Adrenal gland (tissue), 12 donors: Measurements from ENCODE around the gene ADH6. TPM values are rescaled to one million over a fixed set of nuclear protein-coding genes. Genes with fewer than 3 reads are reported as not detected.

Source experiments
- DNase-seq, 7 donors: peaks; one replicate each; pipeline ENCODE4 v3.0.0-alpha.2; 2019 to 2020
- H3K27ac ChIP-seq, 5 donors: fragments of 200-600 bp; sonication (generic) in 4 of 5; 1 replicate in 3 of 5; 2 replicates in 2 of 5; pipeline versions ENCODE4 v1.5.1 to v1.8.0; 2016 to 2020; ENCODE audit warnings: mild to moderate bottlenecking in 1 of 5
- H3K27me3 ChIP-seq: fragments of 200-600 bp; 2 replicates; pipeline ENCODE4 v1.8.0; 2021
- H3K36me3 ChIP-seq, 2 donors: fragments of 200-600 bp; replicated peaks in 1 of 2; 1 replicate in 1 of 2; 2 replicates in 1 of 2; pipeline versions ENCODE4 v1.5.1 to v1.8.0; 2018 to 2022
- H3K4me1 ChIP-seq, 2 donors: fragments of 200-600 bp; replicated peaks in 1 of 2; 1 replicate in 1 of 2; 2 replicates in 1 of 2; pipeline versions ENCODE4 v1.5.1 to v1.8.0; 2018 to 2021
- H3K4me3 ChIP-seq, 4 donors: fragments of 200-600 bp; sonication (generic) in 3 of 4; one replicate each; pipeline ENCODE4 v1.5.1; 2016 to 2018
- H3K9me3 ChIP-seq, 3 donors: fragments of 200-600 bp; sonication (generic) in 1 of 3; replicated peaks in 1 of 3; 1 replicate in 2 of 3; 2 replicates in 1 of 3; pipeline versions ENCODE4 v1.5.1 to v1.8.0; 2016 to 2021
- CTCF ChIP-seq, 6 experiments: fragments of 450-650 bp in 4 of 6; fragments of 200-600 bp in 2 of 6; sonication (generic) in 1 of 6; IDR thresholded peaks; 1 replicate in 5 of 6; 2 replicates in 1 of 6; pipeline versions ENCODE4 v1.5.1 to v1.8.0; 2016 to 2021; ENCODE audit warnings: antibody characterized with exemption in 6 of 6, mild to moderate bottlenecking in 2 of 6, moderate library complexity in 1 of 6
- POLR2A ChIP-seq, 2 donors: fragments of 450-650 bp; IDR thresholded peaks; one replicate each; pipeline ENCODE4 v1.6.1; 2017; ENCODE audit warnings: antibody characterized with exemption in 2 of 2, mild to moderate bottlenecking in 2 of 2, moderate library complexity in 1 of 2
- WGBS, 4 donors: extraction: QIAGEN DNeasy Blood & Tissue Kit in 2 of 4; methylation state at CpG; one replicate each; pipeline versions ENCODE4 v1.1.5 to v1.1.7; 2013 to 2017; 5-methylcytosine and 5-hydroxymethylcytosine counted together
- intact Hi-C, 2 donors: fragments of 100-400 bp; cut with DNase I; formaldehyde crosslinking; loops; one replicate each; pipeline versions ENCODE4 v1.14.1 to v1.15.0; 2022 to 2023
- polyA plus RNA-seq, 3 donors: library from polyadenylated mRNA; stranded (reverse); fragments of 200-250 nt in 2 of 3; fragments of 350-450 nt in 1 of 3; fragmentation: Illumina TruSeq in 1 of 3; extraction: RNeasy Lipid Tissue Mini Kit (QIAGEN cat#74804) in 1 of 3; gene quantifications; one replicate each; pipeline ENCODE4 v1.2.3, GENCODE V29; 2013 to 2014
- total RNA-seq, 9 donors: library from RNA; depleted of rRNA in 4 of 9; stranded (reverse); fragments of >200 nt in 4 of 9; fragments of 120-200 nt in 1 of 9; fragmentation: NEBNext Ultra II Directional in 1 of 9; extraction: Animal tissue kit (Norgen Biotek cat#: 25700) in 1 of 9; gene quantifications; one replicate each; pipeline versions ENCODE4 v1.1.0 to v1.2.4, GENCODE V29; 2013 to 2023
- donor health status: healthy with polysubstance abuse.
- donor health status: Bipolar disorder and iron deficiency.
- donor health status: DM: yes; HTN: yes; CAD: no.
- donor health status: DM: no; HTN: no; CAD: no.
- donor health status: DM: no; HTN: no; CAD: no.
- donor health status: DM: yes; HTN: yes; CAD: no.

Gene ADH6
- total and polyA plus RNA-seq, 12 donors = 0.03 to 0.78 (median 0.26) TPM; not detected in 9

- Histone ChIP-seq H3K4me3 (no peak overlapping the region), H3K36me3 (no peaks in the 10 kb centered on the region), H3K27me3 (no peaks in the 10 kb centered on the region), H3K9me3 (no peaks in the 10 kb centered on the region), H3K27ac (no peak overlapping the region), H3K4me1 (no peaks in the 10 kb centered on the region)
- DNase-seq = no peak
- 67 to 80% (median 69%) methylated on average over 1 of the region's 1 CpG for WGBS, 4 donors
- no peak for TF ChIP-seq POLR2A (IDR thresholded peaks at IDR 0.05)
- no peak for TF ChIP-seq CTCF (IDR thresholded peaks at IDR 0.05)
- intact Hi-C loops = no loop called here
Observed at GRCh38 chr4:99186029-99186428, 33.0 kb downstream of the ADH6 start.

- H3K9me3 ChIP-seq = no peaks in the 10 kb centered on the region
- 89 to 95% (median 89%) methylated on average over 2 of the region's 2 CpGs for WGBS, 4 donors
Observed at GRCh38 chr4:99185581-99185980, 33.5 kb downstream of the ADH6 start.

GRCh38 chr4:99180382-99181070 is 38.5 kb downstream of the ADH6 start:
- peak in 3 of 7 donors; percentile 3 to 19 (median 8) for DNase-seq
- Histone ChIP-seq H3K4me1 (no peaks in the 10 kb centered on the region), H3K27me3 (no peaks in the 10 kb centered on the region), H3K36me3 (no peaks in the 10 kb centered on the region), H3K27ac (no peak overlapping the region), H3K4me3 (no peak overlapping the region), H3K9me3 (no peaks in the 10 kb centered on the region)
- intact Hi-C loops = no loop called here
- TF ChIP-seq CTCF (IDR thresholded peaks at IDR 0.05) (no peak), POLR2A (IDR thresholded peaks at IDR 0.05) (no peak)
- WGBS, 4 donors = 49 to 64% (median 59%) methylated on average over 2 of the region's 2 CpGs

More at GRCh38 chr4:99185581-99185980, 33.5 kb downstream of the ADH6 start:
- Histone ChIP-seq H3K4me1 (no peaks in the 10 kb centered on the region), H3K27ac (no peak overlapping the region), H3K27me3 (no peaks in the 10 kb centered on the region), H3K4me3 (no peak overlapping the region), H3K36me3 (no peaks in the 10 kb centered on the region)
- TF ChIP-seq CTCF (IDR thresholded peaks at IDR 0.05) (no peak), POLR2A (IDR thresholded peaks at IDR 0.05) (no peak)
- intact Hi-C loops = no loop called here
- DNase-seq = no peak

GRCh38 chr4:99179626-99180025 is 39.4 kb downstream of the ADH6 start:
- Histone ChIP-seq H3K36me3 (no peaks in the 10 kb centered on the region), H3K4me3 (no peak overlapping the region), H3K4me1 (no peaks in the 10 kb centered on the region), H3K27me3 (no peaks in the 10 kb centered on the region), H3K9me3 (no peaks in the 10 kb centered on the region), H3K27ac (no peak overlapping the region)
- DNase-seq = no peak
- 69 to 73% (median 73%) methylated on average over 1 of the region's 1 CpG; no CpG with 5 or more reads in 1 of the 4 donors for WGBS, 4 donors
- no peak for TF ChIP-seq CTCF (IDR thresholded peaks at IDR 0.05)
- no peak for TF ChIP-seq POLR2A (IDR thresholded peaks at IDR 0.05)
- intact Hi-C loops = no loop called here
